ENCODE measurements around the gene WDR37.
A peak's percentile ranks its signal among the peaks of the same experiment; 100 is the strongest.

Gene WDR37

DNA sequence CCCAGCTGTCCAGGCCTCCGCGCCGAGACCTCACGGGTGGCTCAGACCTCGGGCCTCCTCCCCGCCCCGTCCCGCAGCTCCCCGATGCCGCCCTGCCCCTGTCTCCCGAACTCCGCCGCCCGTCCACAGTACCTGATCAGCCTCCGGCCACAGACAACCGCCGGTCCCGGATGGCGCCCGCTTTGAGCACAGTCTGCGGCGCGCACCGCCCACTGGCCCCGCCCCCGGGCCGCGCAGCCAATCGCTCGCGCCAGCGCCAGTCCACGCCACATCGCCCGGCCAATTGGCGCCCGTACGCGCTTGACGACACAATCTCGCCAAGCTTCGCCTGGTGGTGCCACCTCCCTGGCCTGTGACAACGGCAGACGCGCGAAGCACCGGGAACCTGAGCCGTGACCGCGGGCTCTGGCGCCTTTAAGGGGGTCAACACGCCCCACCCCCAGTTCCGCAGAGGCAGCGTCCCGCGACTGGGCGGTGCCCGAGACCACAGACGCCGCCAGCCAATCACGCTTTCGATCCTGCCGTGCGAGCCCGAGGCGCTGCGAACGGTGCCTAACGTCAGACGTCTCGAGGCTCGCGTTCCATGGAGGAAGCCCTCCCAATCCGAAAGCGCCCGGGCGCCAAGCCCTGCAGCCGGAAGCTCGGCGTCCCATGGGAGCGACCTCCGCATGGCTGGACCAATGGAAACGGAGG, 7.3 kb upstream of the WDR37 start, which contains the start of gene IDI1:
TSS of gene IDI1 (minus strand) at position 388 of the 693 bp plus-strand sequence. CDS start at position 272, 116 bp downstream.
- Histone ChIP-seq H3K4me3 (ENCODE audit: low read depth, low read length) (peak within 1 kb of the TSS; percentile 63), H3K9me3 (ENCODE audit: severe bottlenecking) (no peaks in the 10 kb centered on the region), H3K27ac (peak within 1 kb of the TSS; percentile 91), H3K36me3 (peaks cover 17% of the 10 kb centered on the region), H3K27me3 (ENCODE audit: insufficient read depth, low read depth, severe bottlenecking) (no peaks in the 10 kb centered on the region)
- TF ChIP-seq, protein P1, sequence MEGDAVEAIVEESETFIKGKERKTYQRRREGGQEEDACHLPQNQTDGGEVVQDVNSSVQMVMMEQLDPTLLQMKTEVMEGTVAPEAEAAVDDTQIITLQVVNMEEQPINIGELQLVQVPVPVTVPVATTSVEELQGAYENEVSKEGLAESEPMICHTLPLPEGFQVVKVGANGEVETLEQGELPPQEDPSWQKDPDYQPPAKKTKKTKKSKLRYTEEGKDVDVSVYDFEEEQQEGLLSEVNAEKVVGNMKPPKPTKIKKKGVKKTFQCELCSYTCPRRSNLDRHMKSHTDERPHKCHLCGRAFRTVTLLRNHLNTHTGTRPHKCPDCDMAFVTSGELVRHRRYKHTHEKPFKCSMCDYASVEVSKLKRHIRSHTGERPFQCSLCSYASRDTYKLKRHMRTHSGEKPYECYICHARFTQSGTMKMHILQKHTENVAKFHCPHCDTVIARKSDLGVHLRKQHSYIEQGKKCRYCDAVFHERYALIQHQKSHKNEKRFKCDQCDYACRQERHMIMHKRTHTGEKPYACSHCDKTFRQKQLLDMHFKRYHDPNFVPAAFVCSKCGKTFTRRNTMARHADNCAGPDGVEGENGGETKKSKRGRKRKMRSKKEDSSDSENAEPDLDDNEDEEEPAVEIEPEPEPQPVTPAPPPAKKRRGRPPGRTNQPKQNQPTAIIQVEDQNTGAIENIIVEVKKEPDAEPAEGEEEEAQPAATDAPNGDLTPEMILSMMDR (IDR thresholded peaks at IDR 0.05; ENCODE audit: low read depth, low read length), result no peak
- peak; percentile 92 for DNase-seq

DNA sequence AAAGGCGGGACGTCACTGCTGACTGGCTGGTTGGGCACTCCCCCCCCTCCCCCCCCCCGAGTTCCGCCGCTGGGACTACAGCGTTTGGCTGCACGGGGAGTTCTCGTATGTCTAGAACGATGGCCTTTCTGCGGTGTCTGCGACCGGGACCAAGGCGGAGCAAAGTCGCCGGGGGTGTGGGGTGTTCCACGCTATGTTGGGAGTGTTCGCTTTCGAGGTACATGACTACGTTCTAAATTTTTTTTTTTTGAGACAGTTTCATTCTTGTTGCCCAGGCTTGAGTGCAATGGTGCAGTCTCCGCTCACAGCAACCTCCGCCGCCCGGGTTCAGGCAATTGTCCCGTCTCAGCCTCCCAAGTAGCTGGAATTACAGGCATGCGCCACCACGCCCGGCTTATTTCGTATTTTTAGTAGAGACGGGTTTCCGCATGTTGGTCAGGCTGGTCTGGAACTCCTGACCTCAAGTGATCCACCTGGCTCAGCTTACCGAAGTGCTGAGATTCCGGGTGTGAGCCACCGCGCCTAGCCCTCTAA, 6.7 kb upstream of the WDR37 start:
- peak overlapping the region; percentile 91 for H3K27ac ChIP-seq
- DNase-seq, result peak; percentile 30
- peaks cover 14% of the 10 kb centered on the region for H3K36me3 ChIP-seq
- peak overlapping the region; percentile 63 for H3K4me3 ChIP-seq (ENCODE audit: low read depth, low read length)
- H3K9me3 ChIP-seq (ENCODE audit: severe bottlenecking), result no peaks in the 10 kb centered on the region
- TF ChIP-seq, protein P1 (IDR thresholded peaks at IDR 0.05; ENCODE audit: low read depth, low read length), result no peak
- H3K27me3 ChIP-seq (ENCODE audit: insufficient read depth, low read depth, severe bottlenecking), result no peaks in the 10 kb centered on the region

DNA sequence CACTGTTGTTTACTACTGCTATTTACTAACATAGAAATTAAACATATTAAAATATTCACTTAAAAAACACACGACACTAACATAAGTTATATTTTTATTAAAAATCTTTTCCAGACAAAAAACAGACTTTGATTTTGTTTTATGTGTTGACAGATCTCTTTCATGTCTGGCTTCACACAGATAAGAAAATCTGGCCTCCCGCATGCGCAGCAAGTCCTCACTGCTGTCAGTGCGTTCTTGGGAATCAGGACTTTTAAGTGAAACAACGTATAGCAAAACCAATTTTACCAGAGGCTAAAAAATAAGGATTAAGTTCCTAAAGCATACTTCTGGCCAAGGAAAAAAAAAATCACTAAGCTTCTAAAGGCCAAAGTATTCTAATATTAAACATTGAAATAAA, 6.0 kb upstream of the WDR37 start:
- Histone ChIP-seq H3K4me3 (ENCODE audit: low read depth, low read length) (peak overlapping the region; percentile 63), H3K27ac (peak overlapping the region; percentile 91), H3K27me3 (ENCODE audit: insufficient read depth, low read depth, severe bottlenecking) (no peaks in the 10 kb centered on the region), H3K36me3 (peaks cover 17% of the 10 kb centered on the region), H3K9me3 (ENCODE audit: severe bottlenecking) (no peaks in the 10 kb centered on the region)
- DNase-seq, result no peak
- TF ChIP-seq, protein P1 (IDR thresholded peaks at IDR 0.05; ENCODE audit: low read depth, low read length), result no peak

DNA sequence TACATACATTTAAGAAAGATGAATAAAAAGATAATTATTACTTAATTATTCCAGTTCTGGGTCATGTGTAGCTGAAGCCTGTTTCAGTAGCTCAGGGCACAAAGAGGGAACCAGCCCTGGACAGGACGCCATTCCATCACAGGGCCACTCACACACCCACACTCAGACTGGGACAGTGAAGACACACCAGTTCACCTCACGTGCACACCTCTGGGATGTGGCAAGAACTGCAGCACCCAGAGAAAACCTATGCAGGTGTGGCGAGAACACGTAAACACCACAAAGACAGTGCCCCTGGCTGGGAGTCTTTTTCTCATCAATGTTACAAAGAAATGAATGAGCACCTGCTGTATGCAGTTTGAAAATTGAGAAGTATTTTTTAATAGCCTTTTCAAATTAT, 5.6 kb upstream of the WDR37 start:
- no peak for DNase-seq
- H3K27ac ChIP-seq, result no peak overlapping the region
- H3K4me3 ChIP-seq (ENCODE audit: low read depth, low read length), result peak overlapping the region; percentile 63
- H3K9me3 ChIP-seq (ENCODE audit: severe bottlenecking), result no peaks in the 10 kb centered on the region
- TF ChIP-seq, protein P1 (IDR thresholded peaks at IDR 0.05; ENCODE audit: low read depth, low read length), result no peak
- H3K36me3 ChIP-seq, result peaks cover 15% of the 10 kb centered on the region
- no peaks in the 10 kb centered on the region for H3K27me3 ChIP-seq (ENCODE audit: insufficient read depth, low read depth, severe bottlenecking)

DNA sequence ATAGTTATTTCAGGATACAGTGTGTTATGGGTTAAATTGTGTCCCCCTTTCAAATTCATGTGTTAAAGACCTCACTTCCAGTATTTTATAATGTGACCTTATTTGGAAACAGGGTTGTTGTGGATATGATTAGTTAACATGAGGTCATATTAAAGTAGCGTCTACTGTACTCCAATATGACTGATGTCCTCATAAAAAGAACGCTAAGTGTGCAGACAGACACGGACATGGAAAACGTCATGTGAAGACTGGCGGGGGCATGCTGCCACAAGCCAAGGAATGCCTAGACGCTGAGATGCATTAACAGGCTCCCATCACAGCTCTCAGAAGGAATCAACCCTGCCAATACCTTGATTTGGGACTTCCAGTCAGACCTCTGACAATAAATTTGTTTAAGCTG, 1.5 kb upstream of the WDR37 start:
- Histone ChIP-seq H3K27ac (no peak overlapping the region), H3K27me3 (ENCODE audit: insufficient read depth, low read depth, severe bottlenecking) (no peaks in the 10 kb centered on the region), H3K4me3 (ENCODE audit: low read depth, low read length) (no peak overlapping the region), H3K36me3 (peaks cover 11% of the 10 kb centered on the region), H3K9me3 (ENCODE audit: severe bottlenecking) (no peaks in the 10 kb centered on the region)
- TF ChIP-seq, protein P1 (IDR thresholded peaks at IDR 0.05; ENCODE audit: low read depth, low read length), result no peak
- DNase-seq, result no peak

Data from WERI-Rb-1 (cell line).